GM23248 (cell line): ENCODE measurements around the gene ATP10D.

Experiments used
- EZH2 ChIP-seq: fragments of 200-600 bp; sonication (generic); IDR thresholded peaks from 2 replicates; pipeline ENCODE4 v1.6.1; 2018; ENCODE audit warnings: antibody characterized with exemption, mild to moderate bottlenecking; ENCODE audit not compliant: insufficient read depth, poor library complexity, severe bottlenecking
- EZH2phosphoT487 ChIP-seq: fragments of 200-600 bp; sonication (generic); IDR thresholded peaks from 2 replicates; pipeline ENCODE4 v1.6.1; 2018; ENCODE audit warnings: antibody characterized with exemption, moderate library complexity, mild to moderate bottlenecking, low read depth; ENCODE audit not compliant: insufficient read depth

GRCh38 chr4:47538111-47538824 lies 53.2 kb downstream of the ATP10D start:
- TF ChIP-seq EZH2phosphoT487 (no peak), EZH2 (no peak)
